PFSK-1 (cell line): ENCODE data around the gene SLC25A47.

ENCODE experiments used
- FOXP2 ChIP-seq: optimal IDR thresholded peaks from 2 replicates; pipeline ENCODE3; 2011; ENCODE audit warnings: borderline replicate concordance, control low read depth, inconsistent platforms; ENCODE audit not compliant: insufficient read depth; ENCODE audit errors: extremely low read length, extremely low read depth
- POLR2AphosphoS5 ChIP-seq: IDR thresholded peaks from 2 replicates; pipeline ENCODE4 v1.6.1; 2012; ENCODE audit warnings: low read depth, mild to moderate bottlenecking, control low read depth, low read length, moderate library complexity
- SIN3A ChIP-seq: IDR thresholded peaks from 2 replicates; pipeline ENCODE4 v1.6.1; 2012; ENCODE audit warnings: mild to moderate bottlenecking, low read length, moderate library complexity, borderline replicate concordance; ENCODE audit not compliant: insufficient read depth
- TAF1 ChIP-seq: IDR thresholded peaks from 2 replicates; pipeline ENCODE4 v1.6.1; 2012; ENCODE audit warnings: low read length, control low read depth, borderline replicate concordance; ENCODE audit not compliant: insufficient read depth
- TF ChIP-seq, protein P1 (sequence below), 2 experiments: IDR thresholded peaks; 2 replicates each; pipeline versions ENCODE4 v1.6.1 to v1.8.0; 2011 to 2012; ENCODE audit warnings: low read depth in 2 of 2, low read length in 2 of 2, control low read depth in 1 of 2, inconsistent platforms in 1 of 2, mild to moderate bottlenecking in 1 of 2, moderate library complexity in 1 of 2; ENCODE audit not compliant: insufficient read depth in 1 of 2

The SLC25A47 gene

GRCh38 chr14:100295376-100296105 is 27.6 kb upstream of the SLC25A47 start:
- no peak for TF ChIP-seq FOXP2
- TF ChIP-seq, protein P1, sequence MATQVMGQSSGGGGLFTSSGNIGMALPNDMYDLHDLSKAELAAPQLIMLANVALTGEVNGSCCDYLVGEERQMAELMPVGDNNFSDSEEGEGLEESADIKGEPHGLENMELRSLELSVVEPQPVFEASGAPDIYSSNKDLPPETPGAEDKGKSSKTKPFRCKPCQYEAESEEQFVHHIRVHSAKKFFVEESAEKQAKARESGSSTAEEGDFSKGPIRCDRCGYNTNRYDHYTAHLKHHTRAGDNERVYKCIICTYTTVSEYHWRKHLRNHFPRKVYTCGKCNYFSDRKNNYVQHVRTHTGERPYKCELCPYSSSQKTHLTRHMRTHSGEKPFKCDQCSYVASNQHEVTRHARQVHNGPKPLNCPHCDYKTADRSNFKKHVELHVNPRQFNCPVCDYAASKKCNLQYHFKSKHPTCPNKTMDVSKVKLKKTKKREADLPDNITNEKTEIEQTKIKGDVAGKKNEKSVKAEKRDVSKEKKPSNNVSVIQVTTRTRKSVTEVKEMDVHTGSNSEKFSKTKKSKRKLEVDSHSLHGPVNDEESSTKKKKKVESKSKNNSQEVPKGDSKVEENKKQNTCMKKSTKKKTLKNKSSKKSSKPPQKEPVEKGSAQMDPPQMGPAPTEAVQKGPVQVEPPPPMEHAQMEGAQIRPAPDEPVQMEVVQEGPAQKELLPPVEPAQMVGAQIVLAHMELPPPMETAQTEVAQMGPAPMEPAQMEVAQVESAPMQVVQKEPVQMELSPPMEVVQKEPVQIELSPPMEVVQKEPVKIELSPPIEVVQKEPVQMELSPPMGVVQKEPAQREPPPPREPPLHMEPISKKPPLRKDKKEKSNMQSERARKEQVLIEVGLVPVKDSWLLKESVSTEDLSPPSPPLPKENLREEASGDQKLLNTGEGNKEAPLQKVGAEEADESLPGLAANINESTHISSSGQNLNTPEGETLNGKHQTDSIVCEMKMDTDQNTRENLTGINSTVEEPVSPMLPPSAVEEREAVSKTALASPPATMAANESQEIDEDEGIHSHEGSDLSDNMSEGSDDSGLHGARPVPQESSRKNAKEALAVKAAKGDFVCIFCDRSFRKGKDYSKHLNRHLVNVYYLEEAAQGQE (IDR thresholded peaks at IDR 0.05; ENCODE audit: insufficient read depth in 1 of 2, low read depth in 2 of 2, low read length in 2 of 2): no peak
- no peak for TF ChIP-seq SIN3A
- no peak for TF ChIP-seq TAF1
- TF ChIP-seq POLR2AphosphoS5: no peak

- no peak for TF ChIP-seq POLR2AphosphoS5
These were observed 27.0 kb upstream of the SLC25A47 start for GRCh38 chr14:100296106-100296651.

GRCh38 chr14:100297320-100298300 is 25.5 kb upstream of the SLC25A47 start:
- TF ChIP-seq FOXP2 (peak; percentile 66), POLR2AphosphoS5 (no peak), TAF1 (no peak)

GRCh38 chr14:100298551-100299237 is 24.4 kb upstream of the SLC25A47 start:
- TF ChIP-seq TAF1 (no peak), SIN3A (no peak), POLR2AphosphoS5 (no peak), FOXP2 (no peak)
- TF ChIP-seq, protein P1 (IDR thresholded peaks at IDR 0.05; ENCODE audit: insufficient read depth in 1 of 2, low read depth in 2 of 2, low read length in 2 of 2): no peak

- TF ChIP-seq POLR2AphosphoS5 (no peak), SIN3A (no peak), FOXP2 (no peak), TAF1 (no peak)
- TF ChIP-seq, protein P1 (IDR thresholded peaks at IDR 0.05; ENCODE audit: insufficient read depth in 1 of 2, low read depth in 2 of 2, low read length in 2 of 2): no peak
These were observed 23.9 kb upstream of the SLC25A47 start for GRCh38 chr14:100299238-100299560.
